GM10248 (cell line): ENCODE data around the gene SEMA4C.

Experiments used
- CTCF ChIA-PET: fragments of 300-600 bp; sonication (Branson Sonifier 250); formaldehyde crosslinking; extraction: SDS; loops from one replicate; lab custom pipeline; 2021; ENCODE audit warnings: antibody characterized with exemption; lab: Yijun Ruan, JAX
- POLR2A ChIA-PET: fragments of 350-650 bp; sonication (Branson Sonifier 250); formaldehyde crosslinking; extraction: SDS; loops from one replicate; lab custom pipeline; 2020; ENCODE audit warnings: antibody characterized with exemption; lab: Yijun Ruan, JAX
- DNase-seq: peaks from one replicate; pipeline ENCODE4 v3.0.0; 2012; ENCODE audit errors: extremely low spot score
- TF ChIP-seq, protein P1 (sequence below): IDR thresholded peaks from 2 replicates; pipeline ENCODE4 v1.5.1; 2012; ENCODE audit warnings: mild to moderate bottlenecking, low read depth; ENCODE audit errors: extremely low read depth, missing control alignments, control extremely low read depth

The SEMA4C gene

DNA sequence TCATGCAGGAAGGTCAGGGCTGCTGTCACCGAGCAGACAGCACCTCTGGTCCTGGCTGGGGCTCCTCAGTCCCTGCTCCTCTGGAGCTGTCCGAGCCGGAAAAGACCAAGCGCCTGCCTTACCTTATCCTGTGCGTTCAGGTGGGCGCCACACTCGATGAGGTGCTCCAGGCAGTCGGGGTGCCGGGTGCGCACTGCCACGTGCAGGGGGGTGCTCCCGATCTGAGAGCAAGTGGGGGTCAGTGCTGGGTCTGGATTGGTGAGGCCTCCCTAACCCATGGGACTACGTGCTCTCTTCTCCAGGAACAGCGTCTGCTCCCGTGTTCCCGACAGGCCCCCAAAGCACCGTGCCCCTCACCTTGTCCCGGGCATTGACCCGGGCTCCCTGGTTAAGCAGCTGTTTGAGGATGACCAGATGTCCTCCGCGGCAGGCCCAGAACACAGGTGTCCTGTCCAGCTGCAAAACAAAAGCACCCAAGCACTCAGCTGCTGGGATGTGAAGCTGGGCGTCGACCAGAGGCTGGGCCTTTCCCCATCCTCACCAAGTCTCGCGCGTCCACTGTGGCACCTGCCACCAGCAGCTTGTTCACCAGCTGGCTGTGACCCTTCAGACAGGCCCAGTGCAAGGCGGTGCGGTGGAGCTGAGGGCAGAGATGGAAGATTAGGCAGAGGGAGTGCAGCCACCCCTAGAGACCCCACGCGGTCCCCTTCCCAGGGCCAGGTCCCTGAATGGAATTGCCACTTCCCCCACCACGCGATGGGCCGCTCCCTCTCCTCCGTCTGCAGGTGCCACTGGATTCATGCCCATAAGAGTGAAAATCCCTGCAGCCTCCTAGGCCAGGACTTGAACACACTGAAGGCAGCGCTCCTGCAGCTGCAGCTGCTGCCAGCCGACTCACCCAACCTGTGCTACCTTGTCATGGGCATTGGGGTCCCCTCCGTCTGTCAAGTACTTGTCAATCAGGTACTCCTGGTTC, 29.7 kb downstream of the SEMA4C start:
- no peak for DNase-seq
- ChIA-PET CTCF (interaction anchor here (0.9 to 2.4 kb wide), 4 partner anchors 11 to 40 kb away, joined by 3 to 8 read pairs (median 4); partner anchors contain the start of gene ANKRD39), POLR2A (interaction anchor here (0.6 kb wide), 2 partner anchors 142 to 748 kb away, joined by 5 to 6 read pairs; no protein-coding TSS in a partner anchor)
- TF ChIP-seq, protein P1, sequence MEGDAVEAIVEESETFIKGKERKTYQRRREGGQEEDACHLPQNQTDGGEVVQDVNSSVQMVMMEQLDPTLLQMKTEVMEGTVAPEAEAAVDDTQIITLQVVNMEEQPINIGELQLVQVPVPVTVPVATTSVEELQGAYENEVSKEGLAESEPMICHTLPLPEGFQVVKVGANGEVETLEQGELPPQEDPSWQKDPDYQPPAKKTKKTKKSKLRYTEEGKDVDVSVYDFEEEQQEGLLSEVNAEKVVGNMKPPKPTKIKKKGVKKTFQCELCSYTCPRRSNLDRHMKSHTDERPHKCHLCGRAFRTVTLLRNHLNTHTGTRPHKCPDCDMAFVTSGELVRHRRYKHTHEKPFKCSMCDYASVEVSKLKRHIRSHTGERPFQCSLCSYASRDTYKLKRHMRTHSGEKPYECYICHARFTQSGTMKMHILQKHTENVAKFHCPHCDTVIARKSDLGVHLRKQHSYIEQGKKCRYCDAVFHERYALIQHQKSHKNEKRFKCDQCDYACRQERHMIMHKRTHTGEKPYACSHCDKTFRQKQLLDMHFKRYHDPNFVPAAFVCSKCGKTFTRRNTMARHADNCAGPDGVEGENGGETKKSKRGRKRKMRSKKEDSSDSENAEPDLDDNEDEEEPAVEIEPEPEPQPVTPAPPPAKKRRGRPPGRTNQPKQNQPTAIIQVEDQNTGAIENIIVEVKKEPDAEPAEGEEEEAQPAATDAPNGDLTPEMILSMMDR: no peak

DNA sequence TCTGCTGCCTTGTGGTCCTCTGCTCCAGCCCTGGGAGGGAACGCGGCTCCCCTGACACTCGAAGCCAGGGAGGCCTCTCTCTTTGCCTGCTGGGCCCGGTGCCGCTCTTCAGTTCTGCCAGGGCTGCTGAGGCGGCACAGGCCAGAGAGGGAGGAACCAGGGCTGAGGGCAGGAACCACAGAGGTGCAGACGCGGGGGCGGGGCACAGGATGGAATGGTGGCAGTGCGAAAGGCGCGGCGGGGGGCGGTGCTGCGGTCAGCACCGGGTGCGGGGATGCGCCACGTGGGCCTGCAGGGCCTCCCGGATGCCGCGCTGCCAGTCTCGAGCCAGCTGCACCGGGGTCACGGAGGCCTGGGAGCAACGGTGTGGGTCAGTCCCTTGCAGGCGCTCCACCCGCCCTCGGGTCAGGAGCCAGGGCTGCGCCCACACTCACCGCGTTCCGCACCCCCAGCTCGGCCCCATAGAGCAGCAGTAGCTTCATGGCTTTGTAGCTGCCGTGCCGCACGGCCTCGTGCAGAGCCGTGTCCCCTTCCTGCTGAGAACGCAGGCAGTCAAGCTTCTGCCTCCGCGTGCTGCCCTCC, 30.5 kb downstream of the SEMA4C start:
- ChIA-PET CTCF (interaction anchor here (0.9 to 2.4 kb wide), 4 partner anchors 12 to 39 kb away, joined by 3 to 8 read pairs (median 4); partner anchors contain the start of gene ANKRD39), POLR2A (interaction anchor here (0.6 to 0.7 kb wide), 3 partner anchors 8 to 747 kb away, joined by 5 to 6 read pairs (median 6); no protein-coding TSS in a partner anchor)
- DNase-seq: peak; percentile 51
- TF ChIP-seq, protein P1: no peak

DNA sequence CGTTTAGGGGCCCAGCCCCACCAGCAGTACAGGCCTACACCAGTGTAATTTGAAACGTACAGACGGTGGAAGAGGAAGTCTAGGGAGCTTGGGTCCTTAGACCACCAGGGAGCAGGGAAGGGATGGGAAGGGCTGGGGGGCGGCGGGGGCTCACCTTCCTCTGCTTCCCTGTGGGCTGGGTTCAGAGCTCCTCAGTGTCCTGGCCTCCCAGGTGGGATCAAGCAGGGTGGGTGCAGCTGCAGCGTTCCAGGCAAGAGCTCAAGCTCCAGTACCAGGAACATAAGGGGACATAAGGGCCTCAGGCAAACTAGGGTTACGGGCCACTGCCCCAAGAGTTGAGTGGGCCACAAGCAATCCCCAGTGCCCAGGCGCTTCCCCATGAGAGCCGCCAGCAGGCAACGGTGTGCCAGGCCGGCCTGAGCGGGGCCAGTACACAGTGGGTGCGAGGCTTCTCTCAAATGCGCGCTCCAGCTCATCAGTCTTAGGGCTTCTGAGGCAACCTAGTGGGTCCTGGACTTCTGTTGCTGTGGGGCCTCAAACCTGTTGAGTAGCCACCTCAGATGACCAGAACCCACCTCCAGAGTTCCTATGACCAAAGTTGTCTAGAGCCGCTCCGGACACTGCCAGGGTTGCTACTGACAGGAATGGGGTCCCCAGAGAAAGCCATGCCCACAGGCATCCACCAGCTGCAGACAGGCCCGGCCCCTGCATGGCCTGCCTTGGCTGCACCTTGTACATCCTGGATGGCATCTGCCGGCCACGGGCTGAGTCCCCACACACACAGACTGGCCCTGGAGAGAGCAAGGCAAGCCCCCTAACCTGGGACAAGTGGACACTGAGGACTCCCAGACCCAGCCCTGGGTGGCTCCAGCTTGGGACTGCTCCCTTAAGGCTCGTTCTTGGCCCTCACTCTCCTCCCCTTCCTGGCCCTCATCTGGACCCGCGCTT, 31.3 kb downstream of the SEMA4C start:
- DNase-seq: no peak
- POLR2A ChIA-PET: interaction anchor here (0.7 kb wide), 1 partner anchor 9 kb away, joined by 6 read pairs; no protein-coding TSS in a partner anchor
- CTCF ChIA-PET: interaction anchor here (1.9 to 2.4 kb wide), 3 partner anchors 13 to 38 kb away, joined by 4 to 8 read pairs (median 5); partner anchors contain the start of gene ANKRD39
- TF ChIP-seq, protein P1: no peak

DNA sequence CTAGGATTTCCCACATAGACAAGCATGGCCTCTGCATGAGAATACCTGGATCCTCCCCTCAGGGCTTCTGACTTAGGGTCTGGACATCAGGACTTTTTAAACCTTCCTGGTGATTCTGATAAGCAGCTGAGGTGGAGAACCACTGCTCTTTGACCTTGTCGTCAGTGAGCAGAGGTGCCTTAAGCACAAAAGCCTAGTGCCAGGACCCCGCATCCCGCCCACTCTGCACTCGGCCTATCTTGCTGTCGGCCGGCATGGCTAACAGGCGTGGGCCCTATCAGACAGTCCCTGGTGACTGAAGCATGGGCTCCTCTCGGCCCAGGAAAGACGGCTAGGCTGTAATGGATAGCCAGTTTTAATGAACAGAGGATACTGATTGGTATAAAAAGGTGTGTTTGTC, 32.3 kb downstream of the SEMA4C start:
- TF ChIP-seq, protein P1: no peak
- ChIA-PET CTCF (interaction anchor here (2.4 kb wide), 1 partner anchor 20 kb away, joined by 8 read pairs; the partner anchor contains the start of gene ANKRD39), POLR2A (no interaction called here)
- DNase-seq: no peak

DNA sequence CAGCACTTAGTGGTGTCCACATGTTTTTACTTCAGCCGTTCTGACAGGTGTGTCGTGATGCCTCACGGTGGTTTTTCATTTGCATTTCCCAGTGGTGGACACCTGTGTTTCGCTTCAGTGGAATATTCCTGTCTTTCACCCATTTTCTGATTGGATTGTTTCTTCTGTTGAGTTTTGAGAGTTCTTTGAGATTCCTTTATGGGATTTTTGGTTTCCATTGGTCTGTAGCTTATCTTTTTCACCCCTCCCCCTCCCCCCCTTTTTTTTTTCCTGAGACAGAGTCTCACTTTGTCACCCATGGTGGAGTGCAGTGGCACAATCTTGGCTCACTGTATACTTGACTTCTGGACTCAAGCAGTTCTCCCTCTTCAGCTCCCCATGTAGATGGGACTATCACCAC, 34.0 kb downstream of the SEMA4C start:
- ChIA-PET POLR2A (interaction anchor here (0.7 kb wide), 3 partner anchors 45 to 150 kb away, joined by 3 to 6 read pairs (median 4); partner anchors contain the start of gene FAM178B), CTCF (interaction anchor here (1.3 kb wide), 1 partner anchor 17 kb away, joined by 3 read pairs; no protein-coding TSS in a partner anchor)
- TF ChIP-seq, protein P1: no peak
- DNase-seq: no peak
